Frontal cortex (tissue), 4 donors: ENCODE measurements around the gene SLC9A1. TPM values are rescaled to one million over a fixed set of nuclear protein-coding genes. Genes with fewer than 3 reads are reported as not detected.
"Not testable (repeated sequence)": the region's sequence is repeated elsewhere in the genome, so short reads cannot be mapped to it uniquely, and the experiment has no call there.

Source experiments
- DNase-seq, 2 donors: peaks; one replicate each; pipeline ENCODE4 v3.0.0; 2012; ENCODE audit warnings: low spot score in 2 of 2
- FAIRE-seq: peaks from 2 replicates; lab custom pipeline; 2012; peaks lifted over from hg19 to GRCh38; lab: Jason Lieb, UNC
- total RNA-seq: library from RNA; depleted of rRNA; stranded (reverse); fragments of >200 nt; gene quantifications from one replicate; pipeline ENCODE4 v1.2.3, GENCODE V29; 2014
- donor health status: control.
- donor health status: control.
- donor health status: control.

SLC9A1 gene
- total RNA-seq, 1 donor from 2014 or later = 2.0 TPM

DNA sequence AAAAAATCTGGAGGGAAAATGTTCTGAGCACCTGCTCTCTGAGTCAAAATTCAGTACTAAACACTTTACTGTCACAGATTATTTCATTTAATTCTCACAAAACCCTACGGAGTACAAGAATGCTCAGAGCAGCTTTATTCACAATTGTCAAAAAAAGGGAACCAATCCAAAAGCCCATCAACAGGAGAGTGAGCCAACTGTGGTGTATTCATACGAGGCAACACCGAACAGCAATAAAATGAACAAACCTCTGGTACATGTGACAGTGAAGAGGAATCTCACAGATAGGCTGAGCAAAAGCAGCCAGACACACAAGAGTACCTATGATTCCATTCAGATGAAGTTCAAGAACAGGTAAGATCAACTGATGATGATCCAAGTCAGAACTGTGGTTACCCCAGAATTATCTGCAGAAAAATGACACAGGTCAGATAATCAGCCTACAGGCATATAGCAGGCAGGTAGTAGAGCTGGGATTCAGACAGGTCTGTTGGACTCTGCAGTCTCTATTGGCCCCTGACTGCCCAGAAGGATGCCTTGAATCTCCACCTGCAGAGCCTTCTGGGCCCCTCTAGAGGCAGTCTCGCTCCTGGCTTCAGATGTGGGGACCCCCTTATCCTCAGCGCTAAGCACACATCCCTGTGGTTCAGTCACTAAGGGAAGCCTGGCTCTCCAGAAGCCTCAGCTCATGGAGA, 19.2 kb downstream of the SLC9A1 start:
- FAIRE-seq (no peak), DNase-seq (no peak)

DNA sequence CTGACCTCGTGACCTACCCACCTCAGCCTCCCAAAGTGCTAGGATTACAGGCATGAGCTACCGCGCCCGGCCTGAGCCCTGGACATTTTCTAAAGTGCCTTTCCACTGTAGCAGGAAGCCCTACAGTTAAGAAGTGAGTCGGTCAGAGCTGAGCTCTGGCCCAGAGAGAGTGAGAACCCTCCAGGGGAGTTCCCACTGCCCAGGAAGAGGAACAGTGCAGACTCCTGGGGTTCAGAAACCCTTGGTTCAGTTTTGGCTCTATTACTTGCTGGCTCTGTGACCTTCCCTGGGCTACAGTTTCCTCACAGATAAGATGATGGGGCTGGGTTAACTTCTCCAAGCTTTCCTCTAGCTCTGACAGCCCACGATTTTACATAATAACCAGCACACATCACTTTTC, 20.9 kb downstream of the SLC9A1 start:
- no peak for FAIRE-seq
- DNase-seq = no peak

DNA sequence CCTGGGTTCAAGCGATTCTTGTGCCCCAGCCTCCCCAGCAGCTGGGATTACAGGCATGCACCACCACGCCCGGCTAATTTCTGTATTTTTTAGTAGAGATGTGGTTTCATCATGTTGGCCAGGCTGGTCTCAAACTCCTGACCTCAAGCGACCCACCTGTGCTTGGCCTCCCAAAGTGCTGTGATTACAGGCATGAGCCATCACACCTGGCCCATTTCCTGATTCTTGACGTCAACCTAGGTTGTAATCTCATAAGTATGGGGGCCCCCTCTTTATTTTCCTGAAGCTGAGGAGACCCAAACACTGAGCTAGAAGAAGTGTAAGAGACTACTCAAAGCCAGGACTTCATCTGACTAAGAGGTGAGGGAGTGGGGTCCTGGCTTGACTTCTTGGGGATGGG, 21.8 kb downstream of the SLC9A1 start:
- no peak for FAIRE-seq
- DNase-seq = no peak

DNA sequence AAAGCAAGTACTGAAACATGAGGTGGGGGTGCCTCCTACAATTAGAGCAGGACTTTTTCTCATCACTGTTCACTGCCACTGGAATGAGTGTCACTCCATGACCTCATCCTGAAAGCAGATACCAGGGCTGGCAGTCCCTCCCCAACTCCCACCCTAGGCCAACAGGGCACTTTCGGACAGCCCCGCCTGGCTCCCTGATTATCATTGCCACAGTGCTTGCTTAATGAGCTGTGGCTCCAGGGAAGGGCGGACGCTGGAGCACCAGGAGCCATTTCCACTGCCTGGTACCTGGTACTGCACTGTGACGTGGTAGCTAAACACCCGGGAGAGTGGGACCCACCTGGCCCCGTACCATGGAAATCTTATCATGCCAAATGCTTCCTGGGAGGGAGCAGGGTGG, 22.3 kb downstream of the SLC9A1 start:
- FAIRE-seq = no peak
- DNase-seq = no peak

DNA sequence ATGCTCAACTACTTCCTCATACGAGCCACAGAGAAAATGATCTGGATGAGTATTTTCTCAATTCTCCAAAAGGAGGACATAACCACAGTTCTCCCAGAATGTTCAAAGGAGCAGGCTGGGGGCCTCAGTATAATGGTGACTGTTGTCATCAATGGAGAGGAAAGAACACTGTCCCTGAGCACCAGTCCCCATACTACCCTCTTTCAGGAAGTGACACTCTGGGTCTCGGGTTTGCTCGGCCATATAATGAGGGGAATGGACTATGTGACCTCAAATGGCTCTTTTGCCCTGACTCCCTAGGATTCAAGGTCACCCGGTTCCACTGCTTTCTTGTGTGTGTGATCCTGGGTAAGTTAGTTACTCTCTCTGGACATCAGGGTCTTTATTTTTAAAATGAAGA, 22.8 kb downstream of the SLC9A1 start:
- FAIRE-seq = no peak
- no peak for DNase-seq

DNA sequence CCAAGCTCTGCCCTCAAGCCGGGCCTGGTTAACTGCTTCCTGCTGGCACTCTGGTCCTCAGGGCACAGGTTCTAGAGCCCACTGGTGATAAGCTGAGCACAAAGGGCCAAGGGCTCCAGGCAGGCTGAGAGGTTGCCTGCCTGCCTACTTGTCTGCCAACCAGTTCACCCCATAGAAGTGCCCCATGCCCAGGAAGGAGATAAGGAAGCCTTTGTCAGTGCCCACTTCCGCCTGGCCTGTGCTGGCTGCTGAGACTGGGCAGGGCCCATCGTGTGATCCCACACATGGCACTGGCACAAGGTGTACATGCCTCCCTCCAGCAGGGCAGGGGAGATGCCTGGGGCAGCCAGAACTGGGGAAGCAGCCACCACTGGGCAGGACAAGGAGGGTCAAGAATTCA, 24.1 kb downstream of the SLC9A1 start:
- DNase-seq (no peak), FAIRE-seq (no peak)

DNA sequence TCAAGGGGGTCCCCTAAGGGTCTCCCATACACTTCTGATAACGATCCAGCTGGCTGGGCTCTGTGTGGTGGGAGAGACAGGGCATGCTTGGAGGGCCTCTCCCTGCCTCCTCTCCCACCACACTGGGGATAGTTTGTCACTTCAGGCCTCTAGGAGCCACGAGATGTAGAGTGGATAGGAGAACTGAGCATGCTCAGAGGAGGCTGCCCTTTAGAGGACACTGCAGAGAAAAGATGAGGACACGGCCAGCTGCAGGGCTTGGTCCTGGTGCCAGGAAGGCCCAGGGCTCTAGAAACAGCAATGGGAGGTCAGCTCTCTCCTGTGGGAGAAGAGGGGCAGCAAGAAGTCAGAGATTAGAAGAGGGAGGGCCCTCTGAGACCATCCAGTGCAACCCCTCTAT, 25.7 kb downstream of the SLC9A1 start:
- no peak for FAIRE-seq
- DNase-seq = no peak

DNA sequence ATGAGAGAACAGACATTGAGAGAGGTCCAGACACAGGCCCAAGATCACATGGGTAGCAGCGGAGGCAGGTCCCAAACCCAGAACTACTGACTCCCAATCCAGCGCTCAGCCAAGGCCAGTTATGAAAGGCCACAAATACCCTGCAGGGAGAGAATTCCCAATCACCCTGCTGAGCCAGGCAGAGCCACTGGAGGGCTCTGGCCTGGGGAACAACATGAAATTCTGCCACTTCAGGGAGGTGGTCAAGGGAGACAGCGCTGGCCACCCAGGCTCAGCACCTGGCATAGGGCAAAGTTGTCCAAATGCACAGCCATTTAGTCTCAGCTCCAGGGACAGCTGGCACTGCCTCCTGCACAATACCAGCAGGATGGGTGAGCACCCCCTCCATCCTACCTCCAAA, 27.5 kb downstream of the SLC9A1 start:
- FAIRE-seq (no peak), DNase-seq (no peak)

DNA sequence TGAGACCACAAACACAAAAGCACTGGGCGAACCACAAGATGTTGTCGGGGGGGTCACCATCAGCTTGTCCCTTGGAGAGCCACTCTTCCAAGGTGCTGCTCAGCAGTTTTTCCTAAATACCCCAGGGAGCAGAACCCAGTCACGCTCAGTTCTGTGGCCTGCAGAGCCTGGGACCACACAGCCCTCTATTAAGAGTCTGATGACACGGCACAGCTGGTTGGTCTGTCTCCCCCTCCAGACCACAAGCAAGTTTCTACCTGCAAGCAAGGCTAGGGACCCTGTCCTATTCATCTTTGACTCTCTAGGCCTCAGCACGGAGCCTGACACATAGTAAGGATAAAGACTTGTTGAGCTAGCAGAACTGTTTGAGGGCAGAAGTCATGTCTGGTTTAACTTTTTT, 28.5 kb downstream of the SLC9A1 start:
- no peak for DNase-seq
- FAIRE-seq = no peak

DNA sequence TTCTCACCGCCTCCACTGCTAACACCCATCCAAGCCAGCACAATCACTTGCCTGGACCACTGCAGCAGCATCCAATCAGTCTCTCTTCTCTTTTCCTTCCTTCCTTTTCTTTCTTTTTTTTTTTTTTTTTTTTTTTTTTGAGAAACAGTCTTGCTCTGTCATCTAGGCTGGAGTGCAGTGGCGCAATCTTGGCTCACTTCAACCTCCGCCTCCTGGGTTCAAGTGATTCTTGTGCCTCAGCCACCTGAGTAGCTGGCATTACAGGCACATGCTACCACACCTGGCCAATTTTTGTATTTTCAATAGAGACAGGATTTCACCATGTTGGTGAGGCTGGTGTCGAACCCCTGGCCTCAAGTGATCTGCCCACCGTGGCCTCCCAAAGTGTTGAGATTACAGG, 29.8 kb downstream of the SLC9A1 start:
- not testable (repeated sequence) for FAIRE-seq, DNase-seq

DNA sequence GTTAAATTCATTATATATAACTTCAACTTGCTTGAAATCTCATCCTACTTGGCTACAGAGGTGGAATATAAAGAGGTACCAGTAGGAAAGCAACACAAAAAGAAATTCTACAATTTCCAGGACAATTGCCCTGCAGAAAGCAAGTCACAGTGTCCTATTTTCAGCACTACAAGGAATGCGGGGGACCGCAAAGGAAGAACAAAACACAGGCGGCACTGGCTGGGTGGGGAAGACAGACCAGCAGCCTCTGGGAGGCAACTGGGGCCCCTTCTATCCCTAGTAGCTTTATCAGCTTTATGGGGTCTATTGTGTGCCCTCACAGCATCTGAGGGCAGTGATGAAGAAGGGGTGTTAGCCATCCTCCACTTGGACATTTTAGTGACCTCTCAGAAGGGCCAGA, 30.5 kb downstream of the SLC9A1 start:
- FAIRE-seq = no peak

DNA sequence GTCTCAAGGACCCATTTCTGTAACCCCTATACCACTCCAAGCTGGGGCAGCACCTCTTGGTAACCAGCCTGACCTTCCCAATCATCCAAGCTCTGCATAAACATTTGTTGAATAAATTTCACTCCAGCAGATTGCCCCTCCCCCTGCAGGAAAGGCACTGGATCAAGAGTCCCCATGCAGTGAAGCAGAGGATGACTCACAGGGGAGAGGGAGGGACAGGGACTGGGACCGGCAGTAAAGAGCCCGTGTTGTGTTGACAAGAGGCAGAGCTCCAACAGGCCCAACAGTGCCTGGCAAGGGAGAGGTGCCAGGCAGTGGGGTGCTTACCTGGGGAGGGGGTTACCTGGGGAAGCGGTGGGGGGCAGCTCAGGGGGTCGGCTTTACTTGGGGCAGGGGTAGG, 32.3 kb downstream of the SLC9A1 start:
- DNase-seq = peak in 1 of 2 donors; percentile 75
- FAIRE-seq = no peak

More for the DNA sequence above, 30.5 kb downstream of the SLC9A1 start:
- no peak for DNase-seq

DNA sequence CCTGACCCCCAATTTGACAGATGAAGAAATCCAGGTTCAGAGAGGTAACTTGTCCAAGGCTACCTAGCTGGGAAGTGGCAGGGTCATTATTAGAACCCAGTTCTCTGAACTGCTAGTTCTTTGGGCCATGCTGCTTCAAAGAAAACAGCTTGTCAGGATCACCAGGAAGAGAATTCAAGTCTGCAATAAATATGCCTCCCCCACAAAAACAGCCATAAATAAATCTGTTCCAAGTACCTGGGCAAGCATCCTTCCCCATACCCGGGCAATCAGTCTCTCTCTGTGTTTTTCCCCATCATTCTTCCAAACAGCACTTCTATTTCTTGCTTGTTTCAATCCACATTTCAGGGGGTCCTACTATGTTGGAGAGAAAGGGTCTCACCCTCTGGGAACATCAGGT, 34.1 kb downstream of the SLC9A1 start:
- FAIRE-seq = no peak

DNA sequence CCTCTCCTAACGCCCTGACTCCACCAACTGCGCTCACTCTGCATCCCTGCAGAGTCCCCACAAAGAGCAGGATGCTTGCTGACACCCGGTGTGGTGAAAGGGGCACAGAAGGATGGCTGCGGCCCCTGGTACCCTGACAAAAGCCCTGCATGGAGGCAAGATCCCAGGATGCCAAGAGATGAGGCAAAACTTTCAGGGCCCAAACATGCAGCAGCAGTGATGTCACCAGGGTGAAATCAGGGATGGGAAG, 36.6 kb downstream of the SLC9A1 start:
- DNase-seq = no peak
- no peak for FAIRE-seq

More for the DNA sequence above, 34.1 kb downstream of the SLC9A1 start:
- no peak for DNase-seq

DNA sequence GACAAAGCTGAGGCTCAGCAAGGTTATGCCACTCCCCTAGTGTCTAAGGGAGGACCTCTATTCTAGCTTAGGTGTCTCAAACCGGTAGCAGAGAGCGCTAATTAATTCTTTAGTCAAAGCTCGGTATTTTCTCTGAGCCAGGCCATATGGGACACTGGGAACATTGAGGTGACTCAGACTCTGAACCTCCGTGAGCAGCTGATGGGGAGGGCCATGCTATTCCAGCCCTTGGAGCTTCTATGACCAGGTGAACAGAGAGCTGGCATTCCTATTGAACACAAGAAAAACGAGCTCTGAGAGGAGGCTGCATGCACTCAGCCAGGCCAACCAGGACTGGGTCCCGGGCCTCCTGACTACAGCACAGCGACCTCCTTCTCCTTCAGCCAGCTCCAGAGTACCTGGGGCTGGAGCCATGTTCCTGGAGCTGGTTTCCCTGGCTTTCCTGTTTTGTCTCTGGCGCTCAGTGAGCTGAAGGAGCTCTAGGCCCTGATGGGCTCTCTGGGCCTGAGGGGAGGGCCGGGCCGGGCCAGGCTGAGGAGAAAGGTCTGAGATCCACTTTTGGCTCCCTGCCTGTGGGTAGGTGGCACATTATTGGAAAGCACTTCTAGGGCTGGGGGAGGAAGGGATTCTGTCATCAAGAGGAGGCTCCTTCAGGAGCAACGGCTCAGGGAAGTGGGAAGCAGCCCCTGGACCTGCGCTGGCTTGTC, 37.0 kb downstream of the SLC9A1 start:
- no peak for DNase-seq
- FAIRE-seq = no peak

DNA sequence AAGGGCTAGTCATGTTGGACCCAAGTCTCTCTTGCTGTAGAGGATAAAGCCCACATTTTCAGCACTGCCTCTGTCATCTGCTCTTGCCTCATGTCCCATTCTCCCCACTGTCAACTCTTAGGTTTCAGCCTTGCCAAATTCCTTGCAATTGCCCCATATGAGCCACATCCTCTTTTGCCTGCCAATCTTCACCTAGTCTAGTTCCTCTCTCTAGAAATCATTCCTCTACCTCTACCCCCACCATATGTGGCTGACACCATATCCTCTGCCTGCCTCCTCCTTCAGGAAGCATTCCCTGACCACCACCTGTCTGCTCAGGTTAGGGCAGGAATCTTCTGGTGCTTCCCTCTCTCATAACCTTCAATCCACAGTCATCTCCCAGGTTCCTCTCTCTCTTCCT, 38.2 kb downstream of the SLC9A1 start:
- FAIRE-seq = no peak
- no peak for DNase-seq

DNA sequence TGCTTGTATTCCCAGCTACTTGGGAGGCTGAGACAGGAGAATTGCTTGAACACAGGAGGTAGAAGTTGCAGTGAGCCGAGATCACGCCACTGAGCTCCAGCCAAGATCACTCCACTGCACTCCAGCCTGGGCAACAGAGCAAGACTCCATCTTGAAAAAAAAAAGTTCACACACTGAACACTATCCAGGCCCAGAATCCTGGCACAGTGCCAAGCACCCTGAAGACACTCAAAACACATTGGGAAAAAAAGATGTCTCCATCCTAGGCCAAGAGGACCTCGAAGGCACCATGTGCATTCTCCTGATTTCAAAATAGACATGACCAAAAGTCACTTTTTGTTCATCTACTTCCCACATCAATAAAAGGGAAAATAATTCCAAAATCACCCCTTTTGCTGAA, 38.7 kb downstream of the SLC9A1 start:
- no peak for DNase-seq
- FAIRE-seq = no peak

DNA sequence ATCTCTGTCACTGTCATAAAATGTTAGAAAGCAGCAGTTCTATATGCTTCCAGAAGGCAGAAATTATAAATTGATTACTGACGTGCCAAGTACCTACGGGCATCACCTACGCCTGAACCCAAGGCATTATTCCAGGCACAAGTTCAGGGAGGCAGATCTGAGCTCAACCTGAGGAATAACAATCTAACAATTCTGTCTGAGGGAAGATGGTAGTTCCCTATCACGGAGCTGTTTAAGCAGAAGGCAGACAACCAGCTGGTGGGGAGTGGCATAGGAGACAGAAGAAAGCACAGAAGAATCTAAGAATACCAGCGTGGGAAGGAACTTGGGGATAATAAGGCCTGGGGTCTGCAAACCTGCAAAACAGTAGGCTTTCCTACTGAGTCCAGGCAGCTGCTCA, 40.4 kb downstream of the SLC9A1 start:
- no peak for FAIRE-seq

DNA sequence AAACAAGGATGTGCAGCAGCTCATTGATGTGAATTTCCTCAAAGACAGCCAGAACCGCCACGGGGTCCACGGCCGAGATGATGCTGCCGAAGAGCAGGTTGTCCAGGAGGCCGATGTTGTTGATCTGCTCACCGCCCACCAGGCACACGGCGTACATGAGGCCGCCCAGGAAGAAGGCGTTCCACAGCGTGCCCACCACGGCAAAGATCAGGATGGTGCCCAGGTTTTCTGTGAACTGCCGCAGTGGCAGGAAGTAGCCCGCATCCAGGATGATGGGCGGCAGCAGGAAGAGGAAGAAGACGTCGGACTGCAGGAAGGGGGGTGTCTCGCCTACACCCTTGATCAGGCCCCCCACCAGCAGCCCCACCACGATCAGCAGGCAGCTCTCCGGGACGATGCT, 41.1 kb downstream of the SLC9A1 start:
- no peak for FAIRE-seq

More for the DNA sequence above, 40.4 kb downstream of the SLC9A1 start:
- no peak for DNase-seq

DNA sequence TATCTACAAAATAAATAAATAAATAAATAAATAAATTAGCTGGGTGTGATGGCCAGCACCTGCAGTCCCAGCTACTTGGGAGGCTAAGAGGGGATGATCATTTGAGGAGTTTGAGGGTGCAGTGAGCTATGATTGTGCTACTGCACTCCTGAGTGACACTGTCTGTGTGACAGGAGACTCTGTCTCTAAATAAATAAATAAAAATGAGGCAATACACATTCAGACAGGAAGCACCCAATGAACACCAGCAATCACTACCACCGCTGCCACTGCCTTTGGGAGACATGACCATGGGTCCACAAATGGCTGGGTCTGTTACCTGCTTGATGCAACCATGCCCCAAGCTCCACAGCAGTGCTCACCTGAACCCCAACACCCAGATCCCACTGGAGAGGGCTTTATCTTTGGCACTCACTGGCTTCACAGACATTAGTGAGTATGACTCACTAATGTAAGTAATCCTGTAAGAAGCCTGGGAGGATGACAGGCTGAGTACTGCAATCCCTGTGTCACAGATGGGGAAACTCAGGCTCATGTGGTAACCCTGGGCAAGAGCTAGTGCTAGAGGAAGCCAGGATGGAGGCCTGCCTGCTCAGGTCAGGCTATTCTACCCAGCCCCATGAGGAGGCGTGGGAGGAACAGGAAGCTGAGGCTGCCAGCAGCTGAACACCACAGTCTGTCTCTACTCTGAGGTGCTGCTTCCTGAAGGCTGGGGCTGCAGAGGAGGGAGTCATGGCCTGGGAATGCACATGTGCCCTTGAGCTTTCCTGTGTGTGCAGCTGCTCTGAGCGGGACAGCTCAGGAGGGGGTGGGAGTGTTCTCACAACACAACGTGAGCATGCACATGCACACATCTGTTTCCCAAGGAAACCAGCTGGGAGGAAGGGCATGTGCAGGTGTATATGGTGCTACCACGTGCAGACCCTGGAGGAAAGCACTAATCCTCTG, 43.0 kb downstream of the SLC9A1 start:
- peak in 1 of 2 donors; percentile 55 for DNase-seq
- no peak for FAIRE-seq

More for the DNA sequence above, 41.1 kb downstream of the SLC9A1 start:
- no peak for DNase-seq
